Body of pancreas (tissue), 4 donors: Measurements from ENCODE around the gene HMGB3. TPM values are rescaled to one million over a fixed set of nuclear protein-coding genes. Genes with fewer than 3 reads are reported as not detected.
"Not testable (repeated sequence)": the region's sequence is repeated elsewhere in the genome, so short reads cannot be mapped to it uniquely, and the experiment has no call there.

Source experiments
- ATAC-seq: fragments of 150-250 bp; one replicate; pipeline ENCODE4 v1.9.1; 2016
- DNase-seq, 4 donors: peaks; one replicate each; pipeline ENCODE4 v3.0.0-alpha.2; 2019
- H3K27ac ChIP-seq, 4 donors: fragments of 200-600 bp; sonication (generic); 1 replicate in 3 of 4; 2 replicates in 1 of 4; pipeline versions ENCODE4 v1.5.1 to v1.6.1; 2016 to 2019; ENCODE audit warnings: mild to moderate bottlenecking in 1 of 4, mixed read lengths in 1 of 4, moderate library complexity in 1 of 4
- H3K27me3 ChIP-seq, 2 donors: fragments of 200-600 bp; sonication (generic); one replicate each; pipeline ENCODE4 v1.6.0; 2016; ENCODE audit warnings: mild to moderate bottlenecking in 1 of 2
- H3K36me3 ChIP-seq, 2 donors: fragments of 200-600 bp; sonication (generic); replicated peaks in 1 of 2; 2 replicates each; pipeline ENCODE4 v1.5.1; 2016; ENCODE audit warnings: low read depth in 2 of 2; ENCODE audit not compliant: insufficient read depth in 1 of 2
- H3K4me1 ChIP-seq: fragments of 200-600 bp; sonication (generic); one replicate; pipeline ENCODE4 v1.6.0; 2016
- H3K4me3 ChIP-seq, 2 donors: fragments of 200-600 bp; sonication (generic); 1 replicate in 1 of 2; 2 replicates in 1 of 2; pipeline ENCODE4 v1.5.1; 2016 to 2019
- H3K9me3 ChIP-seq, 3 donors: fragments of 200-600 bp; sonication (generic); 1 replicate in 2 of 3; 2 replicates in 1 of 3; pipeline ENCODE4 v1.5.1; 2016
- CTCF ChIP-seq, 7 experiments: fragments of 450-650 bp in 4 of 7; fragments of 200-600 bp in 3 of 7; sonication (generic) in 3 of 7; IDR thresholded peaks; one replicate each; pipeline ENCODE4 v1.5.1; 2016 to 2019; ENCODE audit warnings: antibody characterized with exemption in 7 of 7
- POLR2A ChIP-seq, 3 donors: fragments of 450-650 bp; IDR thresholded peaks; one replicate each; pipeline ENCODE4 v1.6.1; 2016; ENCODE audit warnings: antibody characterized with exemption in 3 of 3, mild to moderate bottlenecking in 2 of 3
- WGBS, 2 donors: methylation state at CpG; one replicate each; pipeline ENCODE4 v1.1.5; 2017; 5-methylcytosine and 5-hydroxymethylcytosine counted together
- intact Hi-C: fragments of 100-400 bp; cut with DNase I; formaldehyde crosslinking; loops from one replicate; pipeline ENCODE4 v1.15.1; 2023
- total RNA-seq, 2 donors: library from RNA; depleted of rRNA; stranded (reverse); fragments of >200 nt; gene quantifications; one replicate each; pipeline ENCODE4 v1.1.0, GENCODE V29; 2016

The HMGB3 gene
- total RNA-seq, 2 donors from 2014 or later: 1.3 to 1.6 TPM

- Histone ChIP-seq H3K27ac (no peak overlapping the region), H3K9me3 (no peaks in the 10 kb centered on the region), H3K36me3 (no peaks in the 10 kb centered on the region), H3K4me1 (no peaks in the 10 kb centered on the region), H3K27me3 (no peaks in the 10 kb centered on the region), H3K4me3 (no peak overlapping the region)
- 77% methylated on average over 3 of the region's 3 CpGs; no CpG with 5 or more reads in 1 of the 2 donors for WGBS, 2 donors
- no peak for DNase-seq
- ATAC-seq: no peak
- no peak for TF ChIP-seq CTCF (IDR thresholded peaks at IDR 0.05)
- no peak for TF ChIP-seq POLR2A (IDR thresholded peaks at IDR 0.05)
- intact Hi-C loops: no loop called here
These were observed 28.2 kb upstream of the HMGB3 start for GRCh38 chrX:150954951-150955350.

- TF ChIP-seq CTCF (IDR thresholded peaks at IDR 0.05) (no peak), POLR2A (IDR thresholded peaks at IDR 0.05) (no peak)
- intact Hi-C loops: no loop called here
- Histone ChIP-seq H3K9me3 (no peaks in the 10 kb centered on the region), H3K27me3 (no peaks in the 10 kb centered on the region), H3K27ac (no peak overlapping the region), H3K4me1 (no peaks in the 10 kb centered on the region), H3K4me3 (no peak overlapping the region), H3K36me3 (no peaks in the 10 kb centered on the region)
- no peak for DNase-seq
- ATAC-seq: no peak
- WGBS, 2 donors: 56 to 94% methylated on average over 1 to 2 of the region's 2 CpGs
These were observed 27.5 kb upstream of the HMGB3 start for GRCh38 chrX:150955590-150955989.

GRCh38 chrX:150958177-150958576, 25.0 kb upstream of the HMGB3 start:
- no peak overlapping the region for H3K27ac ChIP-seq
- no peak for TF ChIP-seq POLR2A (IDR thresholded peaks at IDR 0.05)
- no peak for TF ChIP-seq CTCF (IDR thresholded peaks at IDR 0.05)
- no peak overlapping the region for H3K4me3 ChIP-seq
- DNase-seq (peak in 3 of 4 donors; percentile 5 to 29 (median 15)), ATAC-seq (no peak)
- WGBS, 2 donors: 63 to 80% methylated on average over 1 of the region's 1 CpG
- no peaks in the 10 kb centered on the region for H3K4me1 ChIP-seq
- no peaks in the 10 kb centered on the region for H3K36me3 ChIP-seq
- intact Hi-C loops: no loop called here
- no peaks in the 10 kb centered on the region for H3K9me3 ChIP-seq
- H3K27me3 ChIP-seq: no peaks in the 10 kb centered on the region

- no peaks in the 10 kb centered on the region for H3K4me1 ChIP-seq
- no peaks in the 10 kb centered on the region for H3K36me3 ChIP-seq
- no peaks in the 10 kb centered on the region for H3K9me3 ChIP-seq
- H3K27me3 ChIP-seq: no peaks in the 10 kb centered on the region
- no peak overlapping the region for H3K4me3 ChIP-seq
- no peak for DNase-seq
- ATAC-seq: no peak
- 74 to 80% methylated on average over 2 of the region's 2 CpGs for WGBS, 2 donors
- H3K27ac ChIP-seq: no peak overlapping the region
- intact Hi-C loops: no loop called here
- no peak for TF ChIP-seq CTCF (IDR thresholded peaks at IDR 0.05)
- TF ChIP-seq POLR2A (IDR thresholded peaks at IDR 0.05): no peak
These were observed 23.6 kb upstream of the HMGB3 start for GRCh38 chrX:150959557-150959956.

- H3K36me3 ChIP-seq: no peaks in the 10 kb centered on the region
- intact Hi-C loops: no loop called here
- no peaks in the 10 kb centered on the region for H3K4me1 ChIP-seq
- WGBS, 2 donors: 85 to 96% methylated on average over 6 to 7 of the region's 7 CpGs
- ATAC-seq (no peak), DNase-seq (no peak)
- no peak overlapping the region for H3K27ac ChIP-seq
- no peaks in the 10 kb centered on the region for H3K9me3 ChIP-seq
- no peaks in the 10 kb centered on the region for H3K27me3 ChIP-seq
- no peak overlapping the region for H3K4me3 ChIP-seq
- TF ChIP-seq POLR2A (IDR thresholded peaks at IDR 0.05) (no peak), CTCF (IDR thresholded peaks at IDR 0.05) (no peak)
These were observed 21.5 kb upstream of the HMGB3 start for GRCh38 chrX:150961631-150962030.

- DNase-seq, H3K4me3 ChIP-seq, H3K4me1 ChIP-seq, H3K36me3 ChIP-seq, H3K27me3 ChIP-seq, H3K9me3 ChIP-seq, ATAC-seq, intact Hi-C loops, H3K27ac ChIP-seq: not testable (repeated sequence)
- 60 to 91% methylated on average over 1 to 12 of the region's 12 CpGs for WGBS, 2 donors
These were observed 18.7 kb upstream of the HMGB3 start for GRCh38 chrX:150964416-150964815.
